Mesendoderm (in vitro differentiated cells): Measurements from ENCODE around the gene CDK14.

Experiments used
- DNase-seq: peaks from one replicate; pipeline ENCODE4 v3.0.0; 2013
- H2AK5ac ChIP-seq: 2 replicates; pipeline ENCODE4 v1.6.1; 2013; ENCODE audit warnings: low read length, inconsistent platforms
- H2BK120ac ChIP-seq: 2 replicates; pipeline ENCODE4 v1.6.1; 2013; ENCODE audit warnings: low read depth, mild to moderate bottlenecking, low read length, moderate library complexity, mixed read lengths
- H2BK15ac ChIP-seq: replicated peaks from 2 replicates; pipeline ENCODE4 v1.6.1; 2013; ENCODE audit warnings: low read depth, mild to moderate bottlenecking, moderate library complexity
- H2BK5ac ChIP-seq: 2 replicates; pipeline ENCODE4 v1.6.1; 2013; ENCODE audit warnings: low read length, inconsistent platforms
- H3K18ac ChIP-seq: 2 replicates; pipeline ENCODE4 v1.6.1; 2013; ENCODE audit warnings: mild to moderate bottlenecking, low read length, mixed read lengths
- H3K23ac ChIP-seq: one replicate; pipeline ENCODE4 v1.6.1; 2013; ENCODE audit warnings: low read length
- H3K27ac ChIP-seq: 2 replicates; pipeline ENCODE4 v1.5.1; 2013; ENCODE audit warnings: low read depth, mild to moderate bottlenecking, inconsistent platforms, low read length, moderate library complexity
- H3K27me3 ChIP-seq: 2 replicates; pipeline ENCODE4 v1.6.1; 2013; ENCODE audit warnings: low read length, control low read depth, mild to moderate bottlenecking, inconsistent platforms; ENCODE audit not compliant: insufficient read depth, poor library complexity
- H3K36me3 ChIP-seq: 2 replicates; pipeline ENCODE4 v1.6.1; 2013; ENCODE audit warnings: low read length, inconsistent platforms; ENCODE audit not compliant: control insufficient read depth, insufficient read depth
- H3K4ac ChIP-seq: one replicate; pipeline ENCODE4 v1.6.1; 2013; ENCODE audit warnings: low read depth, mild to moderate bottlenecking, low read length, moderate library complexity
- H3K4me1 ChIP-seq: 2 replicates; pipeline ENCODE4 v1.6.1; 2013; ENCODE audit warnings: low read depth, low read length, inconsistent platforms; ENCODE audit not compliant: control insufficient read depth
- H3K4me2 ChIP-seq: 2 replicates; pipeline ENCODE4 v1.6.1; 2013; ENCODE audit warnings: low read length
- H3K4me3 ChIP-seq: 2 replicates; pipeline ENCODE4 v1.5.1; 2013; ENCODE audit warnings: mild to moderate bottlenecking, low read length
- H3K56ac ChIP-seq: one replicate; pipeline ENCODE4 v1.6.1; 2013; ENCODE audit warnings: low read length
- H3K79me1 ChIP-seq: 2 replicates; pipeline ENCODE4 v1.6.1; 2013; ENCODE audit warnings: low read length, inconsistent platforms
- H3K79me2 ChIP-seq: 2 replicates; pipeline ENCODE4 v1.6.1; 2013; ENCODE audit warnings: mild to moderate bottlenecking, low read length; ENCODE audit not compliant: control insufficient read depth, insufficient read depth
- H3K9ac ChIP-seq: 2 replicates; pipeline ENCODE4 v1.6.1; 2013; ENCODE audit warnings: low read length, inconsistent platforms
- H4K5ac ChIP-seq: one replicate; pipeline ENCODE4 v1.6.1; 2013; ENCODE audit warnings: low read length
- H4K8ac ChIP-seq: one replicate; pipeline ENCODE4 v1.6.1; 2013; ENCODE audit warnings: low read depth, mild to moderate bottlenecking, control low read depth, low read length, moderate library complexity
- WGBS: extraction: QIAGEN DNeasy Blood & Tissue Kit; methylation state at CpG from one replicate; pipeline ENCODE4 v1.1.7; 2013; ENCODE audit warnings: low lambda C conversion rate, missing lambda C conversion rate; ENCODE audit not compliant: insufficient coverage; ENCODE audit errors: extremely low coverage; 5-methylcytosine and 5-hydroxymethylcytosine counted together

CDK14 gene

GRCh38 chr7:90661290-90662151 lies 65.4 kb downstream of the CDK14 start:
- H2AK5ac ChIP-seq = no peak overlapping the region
- no peaks in the 10 kb centered on the region for H3K36me3 ChIP-seq
- H3K4me3 ChIP-seq = no peak overlapping the region
- H3K27ac ChIP-seq = no peak overlapping the region
- H3K4ac ChIP-seq = no peak overlapping the region
- H4K5ac ChIP-seq = no peak overlapping the region
- peak; percentile 35 for DNase-seq
- WGBS = no CpG with 5 or more reads among the region's 6 CpGs
- no peak overlapping the region for H2BK5ac ChIP-seq
- no peaks in the 10 kb centered on the region for H3K27me3 ChIP-seq
- H2BK15ac ChIP-seq = no peak overlapping the region
- H3K56ac ChIP-seq = peak overlapping the region; percentile 29
- no peak overlapping the region for H3K4me2 ChIP-seq
- H3K4me1 ChIP-seq = peaks cover 4% of the 10 kb centered on the region
- no peak overlapping the region for H2BK120ac ChIP-seq
- peaks cover 6% of the 10 kb centered on the region for H3K79me1 ChIP-seq
- no peak overlapping the region for H3K9ac ChIP-seq
- H3K18ac ChIP-seq = no peak overlapping the region
- H4K8ac ChIP-seq = no peak overlapping the region
- H3K23ac ChIP-seq = no peak overlapping the region
- H3K79me2 ChIP-seq = peaks cover 9% of the 10 kb centered on the region

- WGBS = no CpG with 5 or more reads among the region's 3 CpGs
- no peak overlapping the region for H2AK5ac ChIP-seq
- no peak overlapping the region for H2BK5ac ChIP-seq
- H3K4me1 ChIP-seq = peaks cover 4% of the 10 kb centered on the region
- no peak overlapping the region for H3K4me3 ChIP-seq
- H3K27me3 ChIP-seq = no peaks in the 10 kb centered on the region
- H3K79me2 ChIP-seq = peaks cover 8% of the 10 kb centered on the region
- H3K27ac ChIP-seq = no peak overlapping the region
- no peak overlapping the region for H3K4ac ChIP-seq
- H3K4me2 ChIP-seq = no peak overlapping the region
- H3K9ac ChIP-seq = no peak overlapping the region
- no peak overlapping the region for H3K56ac ChIP-seq
- no peak overlapping the region for H2BK15ac ChIP-seq
- no peak overlapping the region for H4K5ac ChIP-seq
- no peak overlapping the region for H3K23ac ChIP-seq
- H3K36me3 ChIP-seq = no peaks in the 10 kb centered on the region
- no peak overlapping the region for H4K8ac ChIP-seq
- peaks cover 6% of the 10 kb centered on the region for H3K79me1 ChIP-seq
- no peak overlapping the region for H3K18ac ChIP-seq
- no peak for DNase-seq
- no peak overlapping the region for H2BK120ac ChIP-seq
These were observed 67.1 kb downstream of the CDK14 start for GRCh38 chr7:90663176-90663575.

GRCh38 chr7:90666186-90666585 lies 70.1 kb downstream of the CDK14 start:
- Histone ChIP-seq H4K8ac (no peak overlapping the region), H3K79me2 (peaks cover 7% of the 10 kb centered on the region), H3K36me3 (no peaks in the 10 kb centered on the region), H2BK15ac (no peak overlapping the region), H3K27ac (no peak overlapping the region), H2BK5ac (no peak overlapping the region), H3K9ac (no peak overlapping the region), H4K5ac (no peak overlapping the region), H3K18ac (no peak overlapping the region), H2AK5ac (no peak overlapping the region), H2BK120ac (no peak overlapping the region), H3K4me2 (no peak overlapping the region), H3K56ac (no peak overlapping the region), H3K23ac (no peak overlapping the region), H3K27me3 (no peaks in the 10 kb centered on the region), H3K4me1 (peaks cover 3% of the 10 kb centered on the region), H3K79me1 (peaks cover 7% of the 10 kb centered on the region), H3K4me3 (no peak overlapping the region), H3K4ac (no peak overlapping the region)
- no CpG with 5 or more reads among the region's 4 CpGs for WGBS
- no peak for DNase-seq

GRCh38 chr7:90668992-90669391 lies 72.9 kb downstream of the CDK14 start:
- no peak overlapping the region for H3K9ac ChIP-seq
- no peak overlapping the region for H3K4me3 ChIP-seq
- no peak overlapping the region for H3K18ac ChIP-seq
- H3K27me3 ChIP-seq = no peaks in the 10 kb centered on the region
- H3K79me2 ChIP-seq = peaks cover 2% of the 10 kb centered on the region
- H4K8ac ChIP-seq = no peak overlapping the region
- no peak overlapping the region for H3K27ac ChIP-seq
- no peak overlapping the region for H2AK5ac ChIP-seq
- H2BK5ac ChIP-seq = no peak overlapping the region
- H3K79me1 ChIP-seq = peaks cover 4% of the 10 kb centered on the region
- H3K4me1 ChIP-seq = no peaks in the 10 kb centered on the region
- no peak overlapping the region for H3K4ac ChIP-seq
- H3K23ac ChIP-seq = no peak overlapping the region
- no peak for DNase-seq
- H3K56ac ChIP-seq = no peak overlapping the region
- H2BK120ac ChIP-seq = no peak overlapping the region
- no peaks in the 10 kb centered on the region for H3K36me3 ChIP-seq
- H4K5ac ChIP-seq = no peak overlapping the region
- H3K4me2 ChIP-seq = no peak overlapping the region
- no CpG with 5 or more reads among the region's 2 CpGs for WGBS
- H2BK15ac ChIP-seq = no peak overlapping the region

GRCh38 chr7:90669492-90669891 lies 73.4 kb downstream of the CDK14 start:
- Histone ChIP-seq H3K23ac (no peak overlapping the region), H3K36me3 (no peaks in the 10 kb centered on the region), H3K9ac (no peak overlapping the region), H3K79me2 (peaks cover 2% of the 10 kb centered on the region), H4K5ac (no peak overlapping the region), H4K8ac (no peak overlapping the region), H3K4me3 (no peak overlapping the region), H3K56ac (no peak overlapping the region), H2BK120ac (no peak overlapping the region), H3K79me1 (peaks cover 4% of the 10 kb centered on the region), H3K4me1 (no peaks in the 10 kb centered on the region), H3K27me3 (no peaks in the 10 kb centered on the region), H3K4ac (no peak overlapping the region), H3K4me2 (no peak overlapping the region), H3K27ac (no peak overlapping the region), H2AK5ac (no peak overlapping the region), H2BK15ac (no peak overlapping the region), H3K18ac (no peak overlapping the region), H2BK5ac (no peak overlapping the region)
- no peak for DNase-seq
- WGBS = no CpG with 5 or more reads among the region's 1 CpG

- H2BK15ac ChIP-seq = no peak overlapping the region
- no peaks in the 10 kb centered on the region for H3K4me1 ChIP-seq
- H2BK120ac ChIP-seq = no peak overlapping the region
- no peaks in the 10 kb centered on the region for H3K36me3 ChIP-seq
- DNase-seq = no peak
- H3K23ac ChIP-seq = no peak overlapping the region
- no peak overlapping the region for H2AK5ac ChIP-seq
- no peak overlapping the region for H2BK5ac ChIP-seq
- no CpG with 5 or more reads among the region's 2 CpGs for WGBS
- H3K27ac ChIP-seq = no peak overlapping the region
- H4K5ac ChIP-seq = no peak overlapping the region
- H3K4me3 ChIP-seq = no peak overlapping the region
- H3K56ac ChIP-seq = no peak overlapping the region
- H4K8ac ChIP-seq = no peak overlapping the region
- peaks cover 4% of the 10 kb centered on the region for H3K79me2 ChIP-seq
- H3K4me2 ChIP-seq = no peak overlapping the region
- no peak overlapping the region for H3K9ac ChIP-seq
- no peak overlapping the region for H3K4ac ChIP-seq
- peaks cover 5% of the 10 kb centered on the region for H3K79me1 ChIP-seq
- no peaks in the 10 kb centered on the region for H3K27me3 ChIP-seq
- H3K18ac ChIP-seq = no peak overlapping the region
These were observed 75.5 kb downstream of the CDK14 start for GRCh38 chr7:90671571-90671970.
